Gastroesophageal sphincter (tissue), 3 donors: ENCODE data around the gene HMGN2.

Source experiments
- EP300 ChIP-seq: sonication (generic); formaldehyde crosslinking; IDR thresholded peaks from one replicate; pipeline ENCODE4 v1.6.1; 2017; ENCODE audit warnings: antibody characterized with exemption, mild to moderate bottlenecking
- POLR2A ChIP-seq, 2 donors: fragments of 450-650 bp; IDR thresholded peaks; one replicate each; pipeline ENCODE4 v1.6.1; 2017; ENCODE audit warnings: antibody characterized with exemption in 2 of 2, mild to moderate bottlenecking in 2 of 2, moderate library complexity in 1 of 2
- POLR2AphosphoS5 ChIP-seq: sonication (generic); formaldehyde crosslinking; IDR thresholded peaks from one replicate; pipeline ENCODE4 v1.6.1; 2017; ENCODE audit warnings: antibody characterized with exemption
- TF ChIP-seq, protein P1 (sequence below), 4 experiments: fragments of 200-600 bp in 2 of 4; fragments of 450-650 bp in 2 of 4; sonication (generic) in 1 of 4; IDR thresholded peaks; one replicate each; pipeline ENCODE4 v1.5.1; 2017 to 2019; ENCODE audit warnings: antibody characterized with exemption in 4 of 4, mild to moderate bottlenecking in 2 of 4, moderate library complexity in 2 of 4

GRCh38 chr1:26474818-26475217 lies 2.6 kb downstream of the HMGN2 start:
- TF ChIP-seq, protein P1, sequence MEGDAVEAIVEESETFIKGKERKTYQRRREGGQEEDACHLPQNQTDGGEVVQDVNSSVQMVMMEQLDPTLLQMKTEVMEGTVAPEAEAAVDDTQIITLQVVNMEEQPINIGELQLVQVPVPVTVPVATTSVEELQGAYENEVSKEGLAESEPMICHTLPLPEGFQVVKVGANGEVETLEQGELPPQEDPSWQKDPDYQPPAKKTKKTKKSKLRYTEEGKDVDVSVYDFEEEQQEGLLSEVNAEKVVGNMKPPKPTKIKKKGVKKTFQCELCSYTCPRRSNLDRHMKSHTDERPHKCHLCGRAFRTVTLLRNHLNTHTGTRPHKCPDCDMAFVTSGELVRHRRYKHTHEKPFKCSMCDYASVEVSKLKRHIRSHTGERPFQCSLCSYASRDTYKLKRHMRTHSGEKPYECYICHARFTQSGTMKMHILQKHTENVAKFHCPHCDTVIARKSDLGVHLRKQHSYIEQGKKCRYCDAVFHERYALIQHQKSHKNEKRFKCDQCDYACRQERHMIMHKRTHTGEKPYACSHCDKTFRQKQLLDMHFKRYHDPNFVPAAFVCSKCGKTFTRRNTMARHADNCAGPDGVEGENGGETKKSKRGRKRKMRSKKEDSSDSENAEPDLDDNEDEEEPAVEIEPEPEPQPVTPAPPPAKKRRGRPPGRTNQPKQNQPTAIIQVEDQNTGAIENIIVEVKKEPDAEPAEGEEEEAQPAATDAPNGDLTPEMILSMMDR (IDR thresholded peaks at IDR 0.05) = no peak
- TF ChIP-seq POLR2A (IDR thresholded peaks at IDR 0.05) (no peak), EP300 (no peak), POLR2AphosphoS5 (no peak)
